GM12878 (cell line): ENCODE results near the gene PRG3. TPM values are rescaled to one million over a fixed set of nuclear protein-coding genes. Genes with fewer than 3 reads are reported as not detected.

Experiments
- ATAC-seq: fragments of 200-7000 bp; cut with Tn5 transposase; 3 replicates; pipeline ENCODE4 v1.9.1; 2020; ENCODE audit warnings: mild to moderate bottlenecking, moderate library complexity
- BruUV-seq: library from RNA; stranded (reverse); fragments of 400-500 nt; replicated peaks from 2 replicates; lab custom pipeline; 2021; lab: Mats Ljungman, UMichigan
- CTCF ChIA-PET: fragments of 300-600 bp; sonication (Branson Sonifier 250); formaldehyde crosslinking; extraction: SDS; loops from one replicate; lab custom pipeline; 2021; ENCODE audit warnings: inconsistent platforms; lab: Yijun Ruan, JAX
- POLR2A ChIA-PET: fragments of 350-600 bp; formaldehyde crosslinking; extraction: SDS; loops from one replicate; lab custom pipeline; 2021; ENCODE audit warnings: inconsistent platforms; lab: Charles Lee
- RAD21 ChIA-PET: fragments of 300-600 bp; sonication (Branson Sonifier 250); formaldehyde crosslinking; loops from one replicate; lab custom pipeline; 2023; ENCODE audit warnings: antibody characterized with exemption; ENCODE audit not compliant: unreplicated experiment; lab: Charles Lee
- SMC1A ChIA-PET: fragments of 300-600 bp; sonication (Branson Sonifier 250); formaldehyde crosslinking; loops from one replicate; lab custom pipeline; 2023; ENCODE audit not compliant: unreplicated experiment, uncharacterized antibody; lab: Charles Lee
- DNase-seq: peaks from one replicate; pipeline ENCODE4 v3.0.0-alpha.2; 2011; ENCODE audit warnings: low read depth, low spot score
- FAIRE-seq: peaks from 3 replicates; lab custom pipeline; 2011; peaks lifted over from hg19 to GRCh38; lab: Jason Lieb, UNC
- H2AFZ ChIP-seq: 2 replicates; pipeline ENCODE4 v1.6.0; 2011; ENCODE audit warnings: low read depth, low read length, control low read depth; ENCODE audit not compliant: control insufficient read depth
- H3K27ac ChIP-seq: 2 replicates; pipeline ENCODE4 v1.5.1; 2011; ENCODE audit warnings: control low read depth; ENCODE audit not compliant: control insufficient read depth, insufficient read depth
- H3K27me3 ChIP-seq, 2 experiments: replicated peaks in 1 of 2; 2 replicates each; pipeline versions ENCODE4 v1.6.0 to v1.6.1; 2011; ENCODE audit warnings: low read length in 1 of 2; ENCODE audit not compliant: control insufficient read depth in 2 of 2, insufficient read depth in 2 of 2
- H3K36me3 ChIP-seq, 2 experiments: 2 replicates each; pipeline ENCODE4 v1.5.1; 2011; ENCODE audit warnings: low read length in 1 of 2; ENCODE audit not compliant: control insufficient read depth in 2 of 2, insufficient read depth in 2 of 2
- H3K4me1 ChIP-seq: 2 replicates; pipeline ENCODE4 v1.6.1; 2011; ENCODE audit warnings: mild to moderate bottlenecking, low read length, moderate library complexity, mixed read lengths; ENCODE audit not compliant: control insufficient read depth, insufficient read depth
- H3K4me2 ChIP-seq: 2 replicates; pipeline ENCODE4 v1.6.0; 2011; ENCODE audit warnings: control low read depth; ENCODE audit not compliant: control insufficient read depth, insufficient read depth
- H3K4me3 ChIP-seq: fragments of 200-600 bp; sonication (generic); 2 replicates; pipeline ENCODE4 v1.5.1; 2016
- H3K79me2 ChIP-seq: 2 replicates; pipeline ENCODE4 v1.6.0; 2011; ENCODE audit warnings: low read length; ENCODE audit not compliant: control insufficient read depth, insufficient read depth
- H3K9ac ChIP-seq: 2 replicates; pipeline ENCODE4 v1.8.0; 2011; ENCODE audit warnings: low read length, control low read depth, mixed read lengths; ENCODE audit not compliant: control insufficient read depth, insufficient read depth
- H3K9me3 ChIP-seq: replicated peaks from 3 replicates; pipeline ENCODE4 v1.5.1; 2011; ENCODE audit warnings: mild to moderate bottlenecking, low read length; ENCODE audit not compliant: control insufficient read depth, insufficient read depth
- H4K20me1 ChIP-seq: 2 replicates; pipeline ENCODE4 v1.6.0; 2011; ENCODE audit not compliant: control insufficient read depth, insufficient read depth
- CHD2 ChIP-seq: IDR thresholded peaks from 2 replicates; pipeline ENCODE4 v1.6.1; 2011; ENCODE audit warnings: low read depth, low read length, improper control_type of control experiment, borderline replicate concordance
- ESRRA ChIP-seq: IDR thresholded peaks from 2 replicates; pipeline ENCODE4 v1.6.1; 2012; ENCODE audit warnings: mild to moderate bottlenecking, low read length, improper control_type of control experiment
- JUNB ChIP-seq: IDR thresholded peaks from 2 replicates; pipeline ENCODE4 v1.6.1; 2016; ENCODE audit warnings: antibody characterized with exemption, mild to moderate bottlenecking
- KLF5 ChIP-seq: fragments of 450-650 bp; IDR thresholded peaks from 2 replicates; pipeline ENCODE4 v1.6.1; 2014; ENCODE audit warnings: mild to moderate bottlenecking; ENCODE audit not compliant: partially characterized antibody
- MXI1 ChIP-seq: fragments of 150-350 bp; IDR thresholded peaks from 2 replicates; pipeline ENCODE4 v1.6.1; 2011; ENCODE audit warnings: low read depth, mild to moderate bottlenecking, inconsistent platforms, low read length, improper control_type of control experiment
- RAD51 ChIP-seq: fragments of 450-650 bp; IDR thresholded peaks from 2 replicates; pipeline ENCODE4 v1.6.1; 2016; ENCODE audit warnings: moderate library complexity, mild to moderate bottlenecking, inconsistent platforms
- RFX5 ChIP-seq: IDR thresholded peaks from 2 replicates; pipeline ENCODE4 v1.6.1; 2011; ENCODE audit warnings: low read depth, low read length, improper control_type of control experiment
- SKIL ChIP-seq: fragments of 450-650 bp; IDR thresholded peaks from 2 replicates; pipeline ENCODE4 v1.6.1; 2017; ENCODE audit warnings: mild to moderate bottlenecking, low read depth, inconsistent platforms; ENCODE audit not compliant: poor library complexity, severe bottlenecking
- ZNF217 ChIP-seq: fragments of 450-650 bp; IDR thresholded peaks from 2 replicates; pipeline ENCODE4 v1.6.1; 2017; ENCODE audit warnings: antibody characterized with exemption, mild to moderate bottlenecking
- ZNF24 ChIP-seq: fragments of 450-650 bp; IDR thresholded peaks from 2 replicates; pipeline ENCODE4 v1.6.1; 2017; ENCODE audit warnings: antibody characterized with exemption, mild to moderate bottlenecking
- ZNF384 ChIP-seq: IDR thresholded peaks from 2 replicates; pipeline ENCODE4 v1.6.1; 2012; ENCODE audit warnings: low read depth, mild to moderate bottlenecking, low read length, improper control_type of control experiment, borderline replicate concordance
- WGBS: methylation state at CpG from one replicate; pipeline ENCODE4 v1.1.6; 2016; ENCODE audit warnings: low lambda C conversion rate; ENCODE audit not compliant: insufficient replicate concordance, insufficient coverage; ENCODE audit errors: missing lambda C conversion rate; 5-methylcytosine and 5-hydroxymethylcytosine counted together
- in situ Hi-C: fragments of 300-500 bp; cut with MboI; formaldehyde crosslinking; loops from 9 replicates; pipeline ENCODE4 v1.14.3; 2018; ENCODE audit warnings: mixed read lengths
- intact Hi-C: fragments of 100-400 bp; cut with micrococcal nuclease; formaldehyde crosslinking; loops from one replicate; pipeline ENCODE4 v1.14.2; 2022; ENCODE audit not compliant: unreplicated experiment
- polyA plus RNA-seq, 11 experiments: library from polyadenylated mRNA; depleted of rRNA in 4 of 11; unstranded in 6 of 11; stranded (reverse) in 5 of 11; fragments of >200 nt; fragmentation: Nextera tagmentation in 4 of 11; fragmentation: Illumina TruSeq in 1 of 11; extraction: Ambion mirVana in 4 of 11; extraction: Trizol in 1 of 11; gene quantifications; 1 replicate in 1 of 11; 2 replicates in 10 of 11; pipeline versions ENCODE4 v1.2.1 to v1.2.3, GENCODE V29; 2011 to 2016; ENCODE audit warnings: inconsistent platforms in 2 of 11, missing spikeins in 2 of 11, low read depth in 1 of 11
- total RNA-seq, 4 experiments: library from RNA; depleted of rRNA in 3 of 4; stranded (reverse); fragments of >200 nt in 3 of 4; fragmentation: Illumina TruSeq in 1 of 4; extraction: Trizol in 1 of 4; gene quantifications; 2 replicates each; pipeline versions ENCODE4 v1.2.1 to v1.2.3, GENCODE V29; 2013 to 2021
- TF ChIP-seq, protein P1 (sequence below): IDR thresholded peaks from 2 replicates; pipeline ENCODE4 v1.6.1; 2011; ENCODE audit warnings: low read depth, low read length, improper control_type of control experiment, borderline replicate concordance
- TF ChIP-seq, protein P2 (sequence below): IDR thresholded peaks from 2 replicates; pipeline ENCODE4 v1.6.1; 2011; ENCODE audit warnings: low read depth, mild to moderate bottlenecking, low read length, moderate library complexity, borderline replicate concordance; ENCODE audit errors: extremely low read depth
- TF ChIP-seq, protein P3 (sequence below): IDR thresholded peaks from 2 replicates; pipeline ENCODE4 v1.6.1; 2012; ENCODE audit warnings: improper control_type of control experiment, low read depth, low read length; ENCODE audit not compliant: insufficient replicate concordance

PRG3 gene
- total and polyA plus RNA-seq, 10 of the 15 experiments (the other 5 are each of a cell fraction or from before 2014, with no cell fraction given): not detected

DNA sequence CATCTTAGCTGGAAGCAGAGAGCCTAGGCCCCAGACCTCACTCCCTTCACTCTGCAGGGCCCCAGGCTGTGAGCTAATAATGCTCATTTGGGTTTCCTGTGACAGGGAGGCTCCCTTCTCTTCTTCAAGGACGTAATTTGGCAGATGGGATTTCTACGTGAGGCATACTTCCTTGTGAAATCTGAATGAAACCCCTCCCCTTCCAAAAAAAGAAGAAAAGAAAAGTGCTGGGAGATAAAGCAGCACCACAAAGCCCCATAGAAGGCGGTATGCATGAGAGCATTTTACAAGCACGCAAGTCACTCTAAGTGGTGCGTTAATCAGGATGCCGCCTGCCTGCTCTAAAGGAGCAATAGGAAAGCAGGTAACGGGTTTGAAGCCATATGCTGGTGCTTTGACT is 37.1 kb downstream of the PRG3 start (continued):
- TF ChIP-seq RFX5: no peak

DNA sequence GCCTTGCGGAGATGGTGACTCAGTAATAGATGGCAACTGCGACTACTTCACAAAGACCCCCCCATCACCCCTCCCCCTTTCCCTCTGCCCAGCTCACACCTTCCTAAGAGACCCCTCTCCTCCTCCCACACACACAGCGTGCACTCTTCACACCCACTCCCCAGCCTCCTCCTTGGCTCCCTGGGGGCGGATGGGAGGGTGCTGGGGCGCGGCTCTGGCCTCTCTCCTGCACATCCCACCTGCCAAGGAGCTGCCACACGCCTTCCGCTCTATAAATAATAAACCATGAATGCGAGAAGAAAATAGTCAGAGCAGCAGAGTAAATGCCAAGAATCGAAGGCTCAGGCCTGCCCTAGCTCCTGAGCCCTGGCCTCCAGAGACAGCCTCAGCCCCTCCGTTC is 38.2 kb downstream of the PRG3 start:
- ChIA-PET CTCF (interaction anchor here (0.9 to 4.5 kb wide), 5 partner anchors 115 to 298 kb away, joined by 5 to 41 read pairs (median 13); no protein-coding TSS in a partner anchor), POLR2A (no interaction called here), SMC1A (interaction anchor here (1.0 to 2.9 kb wide), 4 partner anchors 115 to 302 kb away, joined by 3 to 10 read pairs (median 6); no protein-coding TSS in a partner anchor), RAD21 (interaction anchor here (1.0 to 1.9 kb wide), 4 partner anchors 21 to 141 kb away, joined by 3 to 5 read pairs (median 3); partner anchors contain the start of gene SLC43A3)
- Histone ChIP-seq H2AFZ (no peak overlapping the region), H3K9me3 (no peaks in the 10 kb centered on the region), H3K4me1 (no peaks in the 10 kb centered on the region; the same call in 1 of the 2 replicates), H3K27ac (no peak overlapping the region), H3K79me2 (no peaks in the 10 kb centered on the region), H3K27me3 (no peaks in the 10 kb centered on the region; a peak in 1 of 4 replicates), H4K20me1 (no peaks in the 10 kb centered on the region), H3K36me3 (no peaks in the 10 kb centered on the region), H3K4me2 (no peak overlapping the region), H3K4me3 (no peak overlapping the region), H3K9ac (no peak overlapping the region)
- no TSS peak for BruUV-seq
- in situ Hi-C loops (loop anchor here (25.0 kb wide), 2 partner anchors 1170 to 1245 kb away; partner anchors contain the start of genes LPXN, OR5B21 and ZFP91), intact Hi-C loops (loop anchor here (10.0 kb wide), 1 partner anchor 1162 kb away; the partner anchor contains the start of gene OR5B21)
- DNase-seq (no peak), FAIRE-seq (no peak), ATAC-seq (no peak)
- 64% methylated on average over 11 of the region's 11 CpGs for WGBS
- no peak for TF ChIP-seq ZNF217
- TF ChIP-seq ESRRA: no peak
- TF ChIP-seq ZNF24: no peak
- TF ChIP-seq, protein P1, sequence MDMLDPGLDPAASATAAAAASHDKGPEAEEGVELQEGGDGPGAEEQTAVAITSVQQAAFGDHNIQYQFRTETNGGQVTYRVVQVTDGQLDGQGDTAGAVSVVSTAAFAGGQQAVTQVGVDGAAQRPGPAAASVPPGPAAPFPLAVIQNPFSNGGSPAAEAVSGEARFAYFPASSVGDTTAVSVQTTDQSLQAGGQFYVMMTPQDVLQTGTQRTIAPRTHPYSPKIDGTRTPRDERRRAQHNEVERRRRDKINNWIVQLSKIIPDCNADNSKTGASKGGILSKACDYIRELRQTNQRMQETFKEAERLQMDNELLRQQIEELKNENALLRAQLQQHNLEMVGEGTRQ: no peak
- TF ChIP-seq, protein P2, sequence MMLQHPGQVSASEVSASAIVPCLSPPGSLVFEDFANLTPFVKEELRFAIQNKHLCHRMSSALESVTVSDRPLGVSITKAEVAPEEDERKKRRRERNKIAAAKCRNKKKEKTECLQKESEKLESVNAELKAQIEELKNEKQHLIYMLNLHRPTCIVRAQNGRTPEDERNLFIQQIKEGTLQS: no peak
- TF ChIP-seq, protein P3, sequence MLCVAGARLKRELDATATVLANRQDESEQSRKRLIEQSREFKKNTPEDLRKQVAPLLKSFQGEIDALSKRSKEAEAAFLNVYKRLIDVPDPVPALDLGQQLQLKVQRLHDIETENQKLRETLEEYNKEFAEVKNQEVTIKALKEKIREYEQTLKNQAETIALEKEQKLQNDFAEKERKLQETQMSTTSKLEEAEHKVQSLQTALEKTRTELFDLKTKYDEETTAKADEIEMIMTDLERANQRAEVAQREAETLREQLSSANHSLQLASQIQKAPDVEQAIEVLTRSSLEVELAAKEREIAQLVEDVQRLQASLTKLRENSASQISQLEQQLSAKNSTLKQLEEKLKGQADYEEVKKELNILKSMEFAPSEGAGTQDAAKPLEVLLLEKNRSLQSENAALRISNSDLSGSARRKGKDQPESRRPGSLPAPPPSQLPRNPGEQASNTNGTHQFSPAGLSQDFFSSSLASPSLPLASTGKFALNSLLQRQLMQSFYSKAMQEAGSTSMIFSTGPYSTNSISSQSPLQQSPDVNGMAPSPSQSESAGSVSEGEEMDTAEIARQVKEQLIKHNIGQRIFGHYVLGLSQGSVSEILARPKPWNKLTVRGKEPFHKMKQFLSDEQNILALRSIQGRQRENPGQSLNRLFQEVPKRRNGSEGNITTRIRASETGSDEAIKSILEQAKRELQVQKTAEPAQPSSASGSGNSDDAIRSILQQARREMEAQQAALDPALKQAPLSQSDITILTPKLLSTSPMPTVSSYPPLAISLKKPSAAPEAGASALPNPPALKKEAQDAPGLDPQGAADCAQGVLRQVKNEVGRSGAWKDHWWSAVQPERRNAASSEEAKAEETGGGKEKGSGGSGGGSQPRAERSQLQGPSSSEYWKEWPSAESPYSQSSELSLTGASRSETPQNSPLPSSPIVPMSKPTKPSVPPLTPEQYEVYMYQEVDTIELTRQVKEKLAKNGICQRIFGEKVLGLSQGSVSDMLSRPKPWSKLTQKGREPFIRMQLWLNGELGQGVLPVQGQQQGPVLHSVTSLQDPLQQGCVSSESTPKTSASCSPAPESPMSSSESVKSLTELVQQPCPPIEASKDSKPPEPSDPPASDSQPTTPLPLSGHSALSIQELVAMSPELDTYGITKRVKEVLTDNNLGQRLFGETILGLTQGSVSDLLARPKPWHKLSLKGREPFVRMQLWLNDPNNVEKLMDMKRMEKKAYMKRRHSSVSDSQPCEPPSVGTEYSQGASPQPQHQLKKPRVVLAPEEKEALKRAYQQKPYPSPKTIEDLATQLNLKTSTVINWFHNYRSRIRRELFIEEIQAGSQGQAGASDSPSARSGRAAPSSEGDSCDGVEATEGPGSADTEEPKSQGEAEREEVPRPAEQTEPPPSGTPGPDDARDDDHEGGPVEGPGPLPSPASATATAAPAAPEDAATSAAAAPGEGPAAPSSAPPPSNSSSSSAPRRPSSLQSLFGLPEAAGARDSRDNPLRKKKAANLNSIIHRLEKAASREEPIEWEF: no peak
- no peak for TF ChIP-seq MXI1
- TF ChIP-seq ZNF384: no peak
- no peak for TF ChIP-seq KLF5
- TF ChIP-seq RAD51: no peak
- TF ChIP-seq JUNB: no peak
- TF ChIP-seq CHD2: no peak
- no peak for TF ChIP-seq SKIL
